Prostate gland (tissue), 2 donors: ENCODE results near the gene ALDH3B1. TPM values are rescaled to one million over a fixed set of nuclear protein-coding genes. Genes with fewer than 3 reads are reported as not detected.

Source experiments
- DNase-seq: peaks from one replicate; pipeline ENCODE4 v3.0.0-alpha.2; 2019; ENCODE audit warnings: low spot score
- H3K27ac ChIP-seq, 2 donors: fragments of 200-600 bp; sonication (generic); 2 replicates each; pipeline ENCODE4 v1.5.1; 2017 to 2019
- H3K27me3 ChIP-seq: fragments of 200-600 bp; sonication (generic); replicated peaks from 2 replicates; pipeline ENCODE4 v1.5.1; 2019; ENCODE audit not compliant: insufficient read depth
- H3K36me3 ChIP-seq, 2 donors: fragments of 200-600 bp; sonication (generic); 1 replicate in 1 of 2; 2 replicates in 1 of 2; pipeline versions ENCODE4 v1.5.1 to v1.8.1; 2017 to 2019
- H3K4me1 ChIP-seq: fragments of 200-600 bp; sonication (generic); replicated peaks from 2 replicates; pipeline ENCODE4 v1.5.1; 2019
- H3K4me3 ChIP-seq, 2 donors: fragments of 200-600 bp; sonication (generic); 2 replicates each; pipeline ENCODE4 v1.5.1; 2017 to 2019
- H3K9me3 ChIP-seq: fragments of 200-600 bp; sonication (generic); 2 replicates; pipeline ENCODE4 v1.5.1; 2017
- CTCF ChIP-seq, 4 experiments: fragments of 200-600 bp in 2 of 4; fragments of 450-650 bp in 2 of 4; sonication (generic) in 2 of 4; IDR thresholded peaks; 1 replicate in 3 of 4; 2 replicates in 1 of 4; pipeline ENCODE4 v1.5.1; 2016 to 2019; ENCODE audit warnings: antibody characterized with exemption in 4 of 4, mild to moderate bottlenecking in 2 of 4, moderate library complexity in 2 of 4
- POLR2A ChIP-seq: fragments of 450-650 bp; IDR thresholded peaks from one replicate; pipeline ENCODE4 v1.6.1; 2016; ENCODE audit warnings: antibody characterized with exemption, mild to moderate bottlenecking
- POLR2AphosphoS5 ChIP-seq: sonication (generic); formaldehyde crosslinking; IDR thresholded peaks from one replicate; pipeline ENCODE4 v1.6.1; 2017; ENCODE audit warnings: antibody characterized with exemption
- WGBS: methylation state at CpG from one replicate; pipeline ENCODE4 v1.1.5; 2018; 5-methylcytosine and 5-hydroxymethylcytosine counted together
- intact Hi-C: fragments of 100-400 bp; cut with DNase I; formaldehyde crosslinking; loops from one replicate; pipeline ENCODE4 v1.14.2; 2022
- total RNA-seq, 2 donors: library from RNA; depleted of rRNA; stranded (reverse); fragments of >200 nt; gene quantifications; one replicate each; pipeline ENCODE4 v1.1.0, GENCODE V29; 2016

ALDH3B1 gene
- total RNA-seq, 2 donors from 2014 or later, result 7.2 to 7.9 TPM

GRCh38 chr11:68036141-68036716 is 26.1 kb downstream of the ALDH3B1 start:
- no peak for TF ChIP-seq POLR2AphosphoS5
- Histone ChIP-seq H3K27me3 (no peaks in the 10 kb centered on the region), H3K9me3 (no peaks in the 10 kb centered on the region), H3K27ac (peak overlapping the region; percentile 43 to 88), H3K4me3 (no peak overlapping the region), H3K4me1 (peaks cover 22% of the 10 kb centered on the region), H3K36me3 (peaks cover 0 to 14% of the 10 kb centered on the region in 2 donors)
- WGBS, result 81% methylated on average over 27 of the region's 27 CpGs
- intact Hi-C loops, result no loop called here
- DNase-seq, result no peak

GRCh38 chr11:68036717-68037239 is 26.7 kb downstream of the ALDH3B1 start:
- peak overlapping the region; percentile 43 to 88 for H3K27ac ChIP-seq
- DNase-seq, result no peak
- H3K9me3 ChIP-seq, result no peaks in the 10 kb centered on the region
- H3K27me3 ChIP-seq, result no peaks in the 10 kb centered on the region
- no peak overlapping the region for H3K4me3 ChIP-seq
- H3K36me3 ChIP-seq, result peaks cover 0 to 14% of the 10 kb centered on the region in 2 donors
- WGBS, result 68% methylated on average over 14 of the region's 14 CpGs
- peaks cover 16% of the 10 kb centered on the region for H3K4me1 ChIP-seq
- intact Hi-C loops, result no loop called here
- TF ChIP-seq CTCF (IDR thresholded peaks at IDR 0.05) (no peak), POLR2A (no peak), POLR2AphosphoS5 (no peak)

GRCh38 chr11:68037411-68038225 is 27.5 kb downstream of the ALDH3B1 start:
- no peaks in the 10 kb centered on the region for H3K27me3 ChIP-seq
- no peak overlapping the region for H3K4me3 ChIP-seq
- H3K27ac ChIP-seq, result peak overlapping the region; percentile 80 to 88
- H3K36me3 ChIP-seq, result peaks cover 0 to 14% of the 10 kb centered on the region in 2 donors
- H3K4me1 ChIP-seq, result peaks cover 10% of the 10 kb centered on the region
- TF ChIP-seq CTCF (IDR thresholded peaks at IDR 0.05) (no peak), POLR2A (no peak), POLR2AphosphoS5 (no peak)
- DNase-seq, result no peak
- WGBS, result 79% methylated on average over 20 of the region's 20 CpGs
- intact Hi-C loops, result loop anchor here (2.0 kb wide), 1 partner anchor 81 kb away; no protein-coding TSS in a partner anchor
- no peaks in the 10 kb centered on the region for H3K9me3 ChIP-seq

GRCh38 chr11:68038226-68038717 is 28.1 kb downstream of the ALDH3B1 start:
- peak overlapping the region; percentile 80 to 88 for H3K27ac ChIP-seq
- H3K27me3 ChIP-seq, result no peaks in the 10 kb centered on the region
- H3K9me3 ChIP-seq, result no peaks in the 10 kb centered on the region
- TF ChIP-seq POLR2AphosphoS5 (no peak), POLR2A (no peak), CTCF (IDR thresholded peaks at IDR 0.05) (no peak)
- peaks cover 0 to 14% of the 10 kb centered on the region in 2 donors for H3K36me3 ChIP-seq
- no peak for DNase-seq
- H3K4me1 ChIP-seq, result peaks cover 10% of the 10 kb centered on the region
- 41% methylated on average over 13 of the region's 13 CpGs for WGBS
- intact Hi-C loops, result loop anchor here (2.0 kb wide), 1 partner anchor 81 kb away; no protein-coding TSS in a partner anchor
- H3K4me3 ChIP-seq, result peak overlapping the region; percentile 63 to 76
